Esophagus squamous epithelium (tissue), 4 donors: Measurements from ENCODE around the gene RAB20.

Experiments
- CTCF ChIP-seq, 6 experiments: fragments of 450-650 bp in 4 of 6; fragments of 200-600 bp in 2 of 6; sonication (generic) in 2 of 6; IDR thresholded peaks; one replicate each; pipeline ENCODE4 v1.5.1; 2016 to 2019; ENCODE audit warnings: antibody characterized with exemption in 6 of 6, mild to moderate bottlenecking in 4 of 6, moderate library complexity in 4 of 6
- POLR2A ChIP-seq, 4 donors: fragments of 450-650 bp; IDR thresholded peaks; one replicate each; pipeline ENCODE4 v1.6.1; 2017; ENCODE audit warnings: antibody characterized with exemption in 4 of 4, mild to moderate bottlenecking in 4 of 4, moderate library complexity in 3 of 4

GRCh38 chr13:110531100-110531499 is 30.4 kb downstream of the RAB20 start:
- TF ChIP-seq POLR2A (IDR thresholded peaks at IDR 0.05) (no peak), CTCF (IDR thresholded peaks at IDR 0.05) (no peak)
